ENCODE results near the gene IGFN1.

- no peak for TF ChIP-seq EZH2phosphoT487 (IDR thresholded peaks at IDR 0.05; ENCODE audit: borderline replicate concordance, low read length)
- no peak for TF ChIP-seq CTCF (conservative IDR thresholded peaks at IDR 0.05; ENCODE audit: low read depth, low read length)
- TF ChIP-seq EZH2 (IDR thresholded peaks at IDR 0.05; ENCODE audit: low read length, unreplicated experiment): no peak
Measured at GRCh38 chr1:201212461-201213055, 21.9 kb downstream of the IGFN1 start.
